AG08396 (cell line): ENCODE data around the gene STARD9.
A peak's percentile ranks its signal among the peaks of the same experiment; 100 is the strongest.
"Not testable (repeated sequence)": the region's sequence is repeated elsewhere in the genome, so short reads cannot be mapped to it uniquely, and the experiment has no call there.

ENCODE experiments used
- DNase-seq: peaks from one replicate; pipeline ENCODE4 v3.0.0; 2012; ENCODE audit warnings: low spot score, mixed read lengths

The STARD9 gene

DNA sequence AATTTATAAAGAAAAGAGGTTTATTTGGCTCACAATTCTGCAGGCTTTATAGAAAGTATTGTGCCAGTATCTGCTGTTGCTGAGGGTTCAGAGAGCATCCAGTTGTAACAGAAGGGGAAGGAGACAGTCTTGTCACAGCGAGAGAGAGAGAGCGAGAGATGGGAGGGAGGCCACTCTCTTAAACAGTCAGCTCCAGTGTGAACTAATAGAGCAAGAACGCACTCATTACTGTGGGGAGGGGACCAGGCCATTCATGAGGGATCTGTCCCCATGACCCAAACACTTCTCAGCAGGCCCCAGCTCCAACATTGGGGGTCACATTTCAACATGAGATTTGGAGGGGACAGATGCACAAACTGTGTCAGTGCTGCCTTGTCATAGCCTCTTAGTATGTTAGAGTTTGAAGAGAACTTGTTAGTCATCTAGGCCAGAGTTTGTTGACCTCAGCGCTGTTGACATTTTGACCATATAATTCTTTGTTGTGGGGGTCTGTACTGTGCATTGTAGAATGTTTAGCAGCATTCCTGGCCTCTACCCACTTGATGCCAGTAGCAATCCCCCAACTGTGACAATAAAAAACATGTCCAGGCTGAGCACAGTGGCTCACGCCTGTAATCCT is 15.3 kb downstream of the STARD9 start:
- no peak for DNase-seq

DNA sequence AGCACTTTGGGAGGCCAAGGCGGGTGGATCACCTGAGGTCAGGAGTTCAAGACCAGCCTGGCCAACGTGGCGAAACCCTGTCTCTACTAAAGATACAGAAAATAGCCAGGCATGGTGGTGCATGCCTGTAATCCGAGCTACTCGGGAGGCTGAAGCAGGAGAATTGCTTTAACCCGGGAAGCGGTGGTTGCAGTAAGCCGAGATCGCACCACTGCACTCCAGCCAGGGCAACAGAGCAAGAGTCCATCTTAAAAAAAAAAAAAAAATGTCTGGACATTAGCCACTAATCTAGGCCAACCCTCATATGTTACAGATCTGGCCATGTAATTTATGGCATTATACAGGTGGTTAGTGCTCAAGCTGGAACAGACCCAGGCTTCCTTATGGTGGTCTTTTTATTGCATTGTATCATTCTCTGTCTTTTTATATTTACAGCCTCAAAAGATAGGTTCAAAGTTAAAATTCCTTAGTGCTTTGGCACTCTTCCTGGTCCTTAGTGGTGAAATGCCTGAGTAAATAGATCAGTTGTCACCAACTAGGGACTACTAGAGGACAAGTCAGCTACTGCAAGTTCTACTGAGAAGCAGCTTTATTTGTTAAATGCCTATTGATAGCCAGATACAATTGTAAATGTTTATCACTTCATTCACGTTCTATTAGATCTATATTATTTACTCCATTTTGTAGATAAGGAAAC is 16.0 kb downstream of the STARD9 start:
- peak; percentile 70 for DNase-seq

DNA sequence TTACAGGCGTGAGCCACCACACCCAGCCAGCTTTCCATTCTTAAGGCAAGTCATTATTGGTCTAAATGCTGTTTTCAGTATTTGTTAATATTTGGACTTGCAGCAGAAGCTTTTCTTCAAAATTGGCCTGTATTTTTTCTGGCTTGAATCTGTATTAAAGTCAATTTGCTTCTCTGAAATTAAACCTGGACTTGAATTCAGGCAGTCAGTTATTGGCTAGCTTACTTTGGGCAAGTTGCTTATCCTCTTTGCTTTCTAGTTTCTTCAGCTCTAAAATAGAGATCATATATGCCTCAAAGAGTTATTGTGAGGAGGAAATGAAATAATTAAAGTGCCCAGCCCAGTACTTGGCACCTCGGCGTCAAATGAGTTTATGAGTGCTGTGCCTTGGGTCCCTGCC is 17.3 kb downstream of the STARD9 start:
- DNase-seq = no peak

DNA sequence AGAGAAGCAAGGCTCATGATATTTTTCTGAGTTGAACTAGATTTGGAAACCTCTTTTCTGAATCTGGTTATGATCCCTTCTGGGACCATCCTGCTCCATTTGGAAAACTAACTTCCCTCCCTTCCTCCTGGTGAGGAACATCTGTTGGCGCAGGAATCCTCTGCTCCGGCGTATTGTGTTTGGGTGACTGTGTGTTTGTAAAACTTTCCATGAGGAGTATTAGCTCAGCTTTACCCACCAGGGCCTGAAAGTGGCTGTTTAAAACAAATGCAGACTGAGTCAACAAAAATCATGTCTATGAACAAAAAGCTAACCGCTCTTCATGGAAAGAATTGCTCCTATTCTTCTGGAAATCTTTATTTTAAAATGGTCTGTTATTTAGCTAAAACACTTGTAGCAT is 17.7 kb downstream of the STARD9 start:
- peak; percentile 49 for DNase-seq

DNA sequence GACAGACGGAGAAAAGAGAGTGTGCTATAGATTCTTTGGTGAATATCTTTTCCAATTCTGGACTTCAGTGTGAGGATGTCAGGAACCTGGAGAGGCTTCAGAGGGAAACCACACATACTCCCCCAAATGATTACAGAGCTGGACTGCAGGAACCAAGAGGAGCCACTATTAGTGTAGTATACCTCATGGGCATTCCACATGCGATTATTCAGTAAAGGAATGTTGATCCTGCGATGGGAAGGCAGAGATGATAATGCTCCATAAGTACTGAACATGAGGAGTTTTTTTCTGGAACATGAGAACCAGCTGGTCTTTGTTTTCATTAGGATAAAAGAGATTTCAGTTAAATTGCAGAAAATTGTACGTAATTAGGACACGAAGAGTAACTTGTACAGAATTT is 18.7 kb downstream of the STARD9 start:
- no peak for DNase-seq

DNA sequence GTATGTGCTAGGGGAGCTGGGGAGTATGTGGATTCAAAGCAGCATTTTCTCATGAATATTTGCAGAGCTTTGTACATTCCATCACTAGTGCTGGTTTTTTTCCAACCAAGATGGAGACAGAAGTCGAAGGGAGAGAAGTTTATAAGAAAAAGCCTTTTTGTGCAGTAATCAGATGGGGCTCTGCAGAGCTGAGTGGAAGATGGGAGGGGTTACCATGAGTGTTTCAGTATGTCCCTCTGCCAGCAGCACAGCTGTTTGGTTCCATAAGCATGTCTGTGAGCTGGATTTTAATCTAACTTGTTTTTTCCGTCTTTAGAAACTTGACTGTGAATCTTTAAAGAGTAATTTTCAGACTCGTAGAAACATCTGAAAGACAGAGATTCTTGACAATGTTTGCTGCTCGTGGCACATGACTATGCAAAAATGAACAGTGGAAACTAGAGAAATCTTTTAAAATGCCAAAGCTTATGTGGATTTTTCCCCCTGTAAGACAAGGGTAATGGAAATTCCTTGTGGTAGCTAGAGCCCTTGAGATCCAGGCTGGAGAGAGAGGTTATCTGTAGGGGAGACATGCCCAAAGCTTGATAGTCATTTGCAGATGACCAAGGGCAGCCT is 20.3 kb downstream of the STARD9 start:
- peak; percentile 20 for DNase-seq

DNA sequence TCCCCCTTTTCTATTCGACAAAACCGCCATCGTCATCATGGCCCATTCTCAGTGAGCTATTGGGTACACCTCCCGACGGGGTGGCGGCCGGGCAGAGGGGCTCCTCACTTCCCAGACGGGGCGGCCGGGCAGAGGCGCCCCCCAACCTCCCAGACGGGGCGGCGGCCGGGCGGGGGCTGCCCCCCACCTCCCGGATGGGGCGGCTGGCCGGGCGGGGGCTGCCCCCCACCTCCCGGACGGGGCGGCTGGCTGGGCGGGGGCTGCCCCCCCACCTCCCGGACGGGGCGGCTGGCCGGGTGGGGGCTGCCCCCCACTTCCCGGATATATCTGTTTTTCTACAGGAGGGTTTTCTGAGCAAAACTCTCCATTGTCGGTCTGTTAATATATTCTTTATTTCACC is 25.9 kb downstream of the STARD9 start:
- not testable (repeated sequence) for DNase-seq

DNA sequence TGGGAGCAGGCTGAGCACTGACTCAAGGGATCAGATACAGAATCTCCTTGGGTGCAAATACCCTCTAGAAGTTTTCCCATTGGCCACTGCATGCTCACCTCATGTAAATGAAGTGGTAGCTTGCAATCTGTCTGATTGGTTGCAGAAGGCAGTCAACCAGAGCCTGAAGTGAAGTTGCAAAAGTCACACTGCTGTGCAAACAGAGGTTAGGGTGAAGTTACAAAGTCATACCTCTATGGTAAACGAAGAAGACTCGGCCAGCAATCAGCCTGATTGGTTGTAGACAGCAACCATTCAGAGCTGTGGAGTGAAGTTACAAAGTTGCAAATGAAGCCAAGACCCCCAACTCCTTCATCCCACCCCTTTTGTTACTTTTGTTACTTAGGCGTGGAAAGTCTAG is 27.1 kb downstream of the STARD9 start:
- DNase-seq = no peak

DNA sequence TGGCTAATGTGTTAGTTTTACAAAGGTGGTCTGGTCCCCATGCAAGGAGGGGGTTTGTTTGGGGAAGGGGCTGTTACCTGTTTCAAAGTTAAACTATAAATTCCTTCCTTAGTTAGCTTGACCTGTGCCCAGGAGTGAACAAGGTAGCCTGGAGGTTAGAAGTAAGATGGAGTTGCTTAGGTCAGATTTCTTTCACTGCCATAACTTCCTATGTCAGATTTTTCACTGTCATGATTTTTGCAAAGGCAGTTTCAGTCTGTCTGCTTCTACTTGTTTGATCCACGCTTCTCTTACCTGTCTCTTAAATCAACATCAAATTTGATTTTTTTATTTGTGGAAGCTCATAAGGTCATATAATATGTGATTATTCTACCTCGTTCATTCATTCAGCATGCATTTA is 28.6 kb downstream of the STARD9 start:
- no peak for DNase-seq

DNA sequence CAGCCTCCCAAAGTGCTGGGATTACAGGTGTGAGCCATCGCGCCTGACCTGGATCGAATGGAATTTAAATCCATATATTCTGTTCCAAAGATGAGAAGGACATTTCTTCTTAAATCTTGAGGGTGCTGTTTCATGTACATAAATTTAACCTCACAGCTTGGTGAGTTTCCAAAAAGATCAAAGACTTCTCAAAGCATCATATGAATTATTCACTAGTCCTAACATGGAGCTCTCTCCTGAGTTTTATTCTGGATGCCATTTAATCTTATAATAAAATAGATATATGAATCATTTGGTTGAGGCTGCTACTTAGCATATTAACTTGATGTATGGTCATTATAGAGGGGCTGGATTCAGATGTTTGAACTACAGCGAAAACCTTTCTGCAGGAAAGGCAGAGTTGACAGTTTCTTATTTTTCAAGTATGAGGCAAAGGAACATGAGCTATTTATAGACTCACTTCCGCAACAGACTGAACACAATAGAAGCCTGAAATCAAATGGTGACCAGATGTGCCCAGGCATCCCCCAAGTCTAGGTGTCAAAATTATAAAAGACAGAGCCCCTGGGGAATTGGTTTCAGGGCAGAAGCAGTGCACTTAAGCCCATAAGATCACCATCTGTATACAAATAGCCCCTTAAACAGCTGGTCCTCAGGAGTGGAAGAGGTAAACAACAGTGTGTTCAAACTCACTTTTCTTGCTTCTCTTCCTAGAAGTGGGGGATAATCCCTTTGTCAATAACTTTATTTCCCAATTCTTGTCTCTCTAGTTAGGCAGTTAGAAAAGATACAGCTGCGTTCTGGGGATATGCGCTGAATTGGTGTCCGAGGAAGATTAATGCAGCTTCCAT is 29.7 kb downstream of the STARD9 start:
- DNase-seq = no peak

DNA sequence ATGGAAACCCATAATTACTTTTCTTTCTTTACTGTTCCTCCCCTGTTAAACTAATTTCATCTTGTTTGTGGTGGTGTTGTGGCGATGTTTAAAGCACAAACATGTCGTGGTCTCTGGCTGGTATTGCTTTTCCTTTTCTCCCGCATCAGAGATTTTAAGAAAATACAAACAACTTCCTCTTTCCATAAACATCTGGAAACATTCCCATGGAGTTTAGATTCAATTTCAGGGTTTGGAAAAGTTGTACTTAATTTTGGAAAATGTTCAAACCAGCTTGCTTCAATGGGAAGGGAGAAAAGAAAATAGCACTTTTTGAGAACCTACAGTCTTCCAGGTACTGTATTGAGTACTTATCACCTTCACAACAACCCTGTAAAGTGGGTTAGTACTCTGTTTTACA is 30.4 kb downstream of the STARD9 start:
- DNase-seq = no peak

DNA sequence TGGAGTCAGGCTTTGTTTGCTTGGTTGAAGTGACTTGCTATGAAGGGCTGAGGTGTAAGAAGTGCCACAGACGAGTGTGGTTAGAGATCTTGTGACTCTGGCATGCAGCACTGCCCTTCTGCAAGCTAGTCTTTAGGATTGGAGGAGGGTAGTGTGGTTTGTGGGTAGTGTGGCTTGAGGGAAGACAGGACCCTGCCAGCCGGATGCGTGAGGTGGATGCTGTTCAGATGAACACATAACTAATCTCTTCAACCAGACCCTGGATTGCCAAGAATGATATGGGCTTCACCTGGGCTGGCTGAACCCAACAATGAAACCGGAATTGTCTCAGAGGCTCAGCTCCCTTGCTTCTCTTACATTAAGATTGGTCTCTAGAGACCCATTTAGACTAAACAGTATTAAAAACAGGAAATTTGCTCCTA is 32.7 kb downstream of the STARD9 start:
- no peak for DNase-seq

DNA sequence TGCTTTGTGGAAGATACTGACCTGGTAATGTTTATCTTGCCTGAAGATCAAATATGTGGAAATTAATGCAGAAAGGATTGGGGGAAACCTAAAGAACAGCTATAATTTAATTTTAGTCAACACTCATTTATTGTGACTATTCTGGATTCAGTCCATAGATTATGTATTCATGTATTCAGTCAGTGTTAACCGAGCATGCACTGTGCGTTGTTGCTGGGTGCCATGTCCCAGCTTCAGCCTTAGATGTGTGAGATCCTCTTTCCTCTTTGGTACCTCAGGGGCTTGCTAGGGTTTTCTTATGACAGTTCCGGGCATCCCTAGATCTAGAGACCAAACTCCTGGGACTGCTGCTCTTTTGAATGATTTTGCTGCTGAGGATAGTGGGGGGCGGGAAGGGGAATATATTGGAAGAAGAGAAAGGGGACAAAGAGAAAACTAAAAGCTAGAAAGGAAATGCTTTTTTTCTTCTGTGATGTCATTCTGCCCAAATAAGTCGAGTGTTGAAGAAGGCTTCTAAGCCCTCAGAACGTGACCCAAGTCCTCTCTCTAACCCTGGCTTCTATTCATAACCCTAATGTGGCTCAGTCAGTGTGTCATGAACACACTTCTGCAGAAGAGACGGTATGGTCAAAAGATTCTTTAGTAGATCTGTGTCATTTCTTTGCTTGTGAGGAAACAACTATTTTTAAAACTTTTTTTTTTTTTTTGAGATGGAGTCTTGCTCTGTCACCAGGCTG is 33.5 kb downstream of the STARD9 start:
- no peak for DNase-seq

DNA sequence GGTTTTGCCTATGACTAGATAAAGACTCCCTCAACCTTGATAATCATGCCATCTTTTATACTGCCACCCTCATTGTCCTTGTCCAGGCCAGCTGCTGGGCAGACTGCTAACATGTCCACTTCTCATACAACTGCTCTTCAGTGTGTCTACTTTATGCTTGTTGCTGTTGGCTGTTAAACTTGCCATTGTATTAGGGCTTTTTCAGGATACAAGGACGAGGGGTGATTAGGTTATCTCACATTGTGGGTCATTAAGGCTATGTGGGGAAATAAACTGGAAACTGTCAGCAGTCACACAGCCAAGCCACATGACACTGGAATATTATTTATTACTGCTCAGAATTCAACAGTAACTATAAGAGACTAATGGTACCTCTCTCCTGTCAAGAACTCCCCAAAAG is 36.1 kb downstream of the STARD9 start:
- no peak for DNase-seq

DNA sequence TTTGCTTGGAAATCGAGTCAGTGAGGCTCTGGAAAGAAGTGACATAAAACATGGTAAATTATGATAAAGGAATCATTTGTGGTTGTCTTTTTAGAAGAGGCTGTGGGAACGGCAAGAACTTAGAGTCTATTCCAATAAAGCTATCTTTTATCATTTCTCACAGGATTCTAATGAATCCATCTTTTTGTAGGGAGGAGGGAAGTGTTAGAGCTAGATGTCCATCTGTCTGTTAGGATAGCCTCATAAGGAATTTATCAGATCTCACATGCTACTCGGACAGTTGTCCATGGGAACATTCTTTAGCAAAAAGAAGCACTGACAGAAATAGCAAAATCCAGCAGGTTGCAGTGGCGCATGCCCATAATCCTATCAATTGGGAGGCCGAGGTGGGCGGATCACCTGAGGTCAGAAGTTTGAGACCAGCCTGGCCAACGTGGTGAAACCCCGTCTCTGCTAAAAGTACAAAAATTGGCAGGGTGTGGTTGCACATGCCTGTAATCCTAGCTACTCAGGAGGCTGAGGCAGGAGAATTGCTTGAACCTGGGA is 37.0 kb downstream of the STARD9 start:
- DNase-seq = no peak

DNA sequence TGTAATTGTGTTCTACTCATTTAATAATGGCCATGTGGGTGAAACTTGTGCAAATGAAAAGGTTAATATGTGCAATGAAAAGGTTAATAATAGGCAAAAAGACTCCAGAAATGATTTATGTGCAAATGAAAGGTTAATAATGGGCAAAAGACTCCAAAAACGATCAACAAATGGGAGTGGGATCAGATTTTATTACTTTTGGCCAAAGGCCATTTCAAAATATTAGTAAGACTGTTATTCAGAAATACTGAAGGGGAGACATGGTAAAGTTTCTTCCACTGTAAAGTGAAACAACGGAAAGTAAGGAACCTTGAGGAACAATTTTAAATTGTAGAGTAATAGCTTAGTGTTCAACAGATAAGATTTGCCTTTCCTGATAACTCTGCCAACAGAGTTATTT is 40.7 kb downstream of the STARD9 start:
- DNase-seq = no peak

DNA sequence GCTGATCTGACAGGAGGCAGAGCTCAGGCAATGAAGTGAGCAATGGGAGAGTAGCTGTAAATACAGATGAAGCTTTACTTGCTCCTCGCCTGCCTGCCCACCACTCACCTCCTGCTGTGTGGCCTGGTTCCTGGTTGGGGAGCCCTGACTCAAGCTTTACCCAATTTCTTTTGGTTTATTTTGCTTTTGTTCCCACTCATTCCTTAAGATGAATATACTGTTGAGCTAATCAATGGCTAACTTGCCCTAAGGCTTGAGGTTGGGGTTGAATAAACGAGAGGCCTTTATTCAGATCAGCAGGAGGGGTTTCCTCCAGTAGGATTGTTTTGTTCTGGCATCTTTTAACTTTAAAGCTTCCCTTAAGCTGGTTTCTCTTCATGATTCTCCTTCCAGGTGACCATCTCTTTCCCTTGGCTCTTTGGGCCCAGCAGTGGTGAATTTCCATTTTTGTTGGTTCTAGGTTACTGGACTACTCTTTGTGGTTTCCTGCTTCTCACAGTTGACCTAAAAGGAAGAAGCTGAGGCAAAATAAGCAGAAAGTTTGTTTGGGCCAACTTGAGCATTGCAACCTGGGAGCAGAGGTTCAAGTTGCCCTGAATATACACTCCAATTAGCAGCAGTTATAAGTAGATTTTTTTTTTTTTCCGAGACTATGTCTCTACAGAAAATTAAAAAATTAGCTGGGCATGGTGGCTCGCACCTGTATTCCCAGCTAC is 44.4 kb downstream of the STARD9 start:
- no peak for DNase-seq

DNA sequence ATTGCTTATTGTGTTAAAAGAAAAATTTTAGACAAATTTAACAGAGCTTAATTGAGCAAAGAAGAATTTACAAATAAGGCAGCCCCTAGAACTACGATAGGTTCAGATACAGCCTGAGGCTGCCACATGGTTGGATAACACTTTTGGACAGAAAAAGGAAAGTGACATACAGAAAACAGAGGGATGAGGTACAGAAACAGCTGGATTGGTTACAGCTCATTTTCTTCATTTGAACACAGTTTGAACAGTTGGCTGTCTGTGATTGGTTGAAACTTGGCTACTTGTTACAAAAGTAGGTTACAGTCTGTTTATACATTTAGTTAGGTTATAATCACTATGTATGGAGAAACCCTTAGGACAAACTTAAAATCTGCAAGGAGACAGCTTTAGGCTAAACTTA is 46.0 kb downstream of the STARD9 start:
- no peak for DNase-seq

DNA sequence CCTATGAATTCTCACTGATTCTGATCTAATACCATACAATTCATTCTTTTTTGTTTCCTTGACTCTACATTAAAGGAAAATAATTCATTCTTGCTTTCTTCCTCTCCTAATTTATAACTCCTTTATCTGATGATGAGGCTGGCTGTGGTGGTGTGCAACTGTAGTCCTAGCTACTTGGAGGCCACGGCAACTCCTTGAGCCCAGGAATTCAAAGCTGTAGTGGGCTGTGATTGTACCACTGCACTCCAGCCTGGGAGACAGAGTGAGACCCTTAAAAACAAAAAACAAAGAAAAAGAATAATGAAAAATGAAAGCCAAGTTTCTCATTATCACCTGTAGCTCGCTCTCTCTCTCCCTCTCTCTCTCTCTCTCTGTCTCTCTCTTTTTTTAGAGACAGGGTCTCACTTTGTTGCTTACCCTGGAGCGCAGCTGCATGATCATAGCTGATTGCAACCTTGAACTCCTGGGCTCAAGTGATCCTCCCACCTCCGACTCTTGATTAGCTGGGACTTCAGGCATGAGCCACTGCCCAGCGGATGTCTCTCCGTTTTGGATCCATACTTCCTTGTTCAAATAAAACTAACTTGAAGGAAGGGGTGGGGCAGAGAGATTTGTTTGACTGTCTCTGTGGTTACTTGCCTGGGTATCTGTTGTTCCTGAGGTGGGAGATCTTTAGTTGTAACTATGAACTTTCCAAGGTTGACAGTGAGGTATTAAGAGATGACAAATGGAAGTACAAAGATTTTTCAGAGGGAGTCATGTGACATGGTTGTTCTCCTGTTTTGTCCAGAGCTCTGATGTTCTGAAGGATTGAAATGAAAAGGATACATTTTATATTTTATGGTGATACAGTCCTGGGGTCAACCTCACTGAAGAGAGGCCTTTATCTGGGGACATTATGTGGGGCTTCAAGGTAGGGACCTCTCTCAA is 46.9 kb downstream of the STARD9 start:
- DNase-seq = no peak

DNA sequence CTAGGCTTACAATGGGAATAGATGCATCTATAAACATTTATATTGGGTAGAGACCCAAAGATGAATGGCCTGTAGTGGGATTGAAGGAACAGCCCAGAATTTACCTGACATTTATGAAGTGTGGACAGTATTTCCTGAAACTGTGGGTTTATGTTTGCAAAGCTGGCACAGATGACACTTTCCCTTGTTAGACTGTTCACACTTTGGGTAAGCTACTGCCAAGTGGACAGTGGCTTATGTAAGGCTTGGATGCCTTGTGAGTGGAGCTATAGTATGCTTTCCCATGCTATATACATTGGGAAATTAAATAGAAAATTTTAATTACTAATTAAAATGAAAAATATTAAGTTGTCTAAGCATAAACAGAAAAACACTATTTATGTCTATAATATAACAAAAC is 48.5 kb downstream of the STARD9 start:
- no peak for DNase-seq
